ENCODE data around the gene KCNJ12. TPM values are rescaled to one million over a fixed set of nuclear protein-coding genes. Genes with fewer than 3 reads are reported as not detected.

KCNJ12 gene
- total RNA-seq, 1 experiment from 2014 or later: 5.8 TPM

- RAD21 ChIA-PET (ENCODE audit: low non-redundant PET in 1 of 2, low total read pairs in 2 of 2, uncharacterized antibody in 2 of 2, unreplicated experiment in 2 of 2): no interaction called here
- no peak overlapping the region for H2AFZ ChIP-seq (ENCODE audit: low read depth, low read length, poor library complexity, severe bottlenecking)
- POLR2A ChIA-PET: no interaction called here
- H3K4me2 ChIP-seq (ENCODE audit: low read length): no peak overlapping the region
- no peak for TF ChIP-seq REST (IDR thresholded peaks at IDR 0.05; ENCODE audit: low read depth)
- TF ChIP-seq ATF3 (IDR thresholded peaks at IDR 0.05): no peak
- TF ChIP-seq POLR2A (IDR thresholded peaks at IDR 0.05; ENCODE audit: borderline replicate concordance, extremely low read depth, insufficient read depth, insufficient read length): no peak
- no peak for TF ChIP-seq SP1 (IDR thresholded peaks at IDR 0.05; ENCODE audit: low read depth)
- no peak for TF ChIP-seq TCF7L2 (IDR thresholded peaks at IDR 0.05; ENCODE audit: borderline replicate concordance, extremely low read depth, insufficient read depth, insufficient read length)
- TF ChIP-seq, protein P1, sequence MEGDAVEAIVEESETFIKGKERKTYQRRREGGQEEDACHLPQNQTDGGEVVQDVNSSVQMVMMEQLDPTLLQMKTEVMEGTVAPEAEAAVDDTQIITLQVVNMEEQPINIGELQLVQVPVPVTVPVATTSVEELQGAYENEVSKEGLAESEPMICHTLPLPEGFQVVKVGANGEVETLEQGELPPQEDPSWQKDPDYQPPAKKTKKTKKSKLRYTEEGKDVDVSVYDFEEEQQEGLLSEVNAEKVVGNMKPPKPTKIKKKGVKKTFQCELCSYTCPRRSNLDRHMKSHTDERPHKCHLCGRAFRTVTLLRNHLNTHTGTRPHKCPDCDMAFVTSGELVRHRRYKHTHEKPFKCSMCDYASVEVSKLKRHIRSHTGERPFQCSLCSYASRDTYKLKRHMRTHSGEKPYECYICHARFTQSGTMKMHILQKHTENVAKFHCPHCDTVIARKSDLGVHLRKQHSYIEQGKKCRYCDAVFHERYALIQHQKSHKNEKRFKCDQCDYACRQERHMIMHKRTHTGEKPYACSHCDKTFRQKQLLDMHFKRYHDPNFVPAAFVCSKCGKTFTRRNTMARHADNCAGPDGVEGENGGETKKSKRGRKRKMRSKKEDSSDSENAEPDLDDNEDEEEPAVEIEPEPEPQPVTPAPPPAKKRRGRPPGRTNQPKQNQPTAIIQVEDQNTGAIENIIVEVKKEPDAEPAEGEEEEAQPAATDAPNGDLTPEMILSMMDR (IDR thresholded peaks at IDR 0.05 in 2 of 3, conservative IDR thresholded peaks at IDR 0.05 in 1 of 3; ENCODE audit: borderline replicate concordance in 1 of 3, insufficient read depth in 1 of 3, low read depth in 2 of 3, low read length in 2 of 3): no peak
- TF ChIP-seq SRF (IDR thresholded peaks at IDR 0.05; ENCODE audit: low read depth): no peak
- TF ChIP-seq CBX3 (IDR thresholded peaks at IDR 0.05; ENCODE audit: low read depth): no peak
- TF ChIP-seq ZFX (IDR thresholded peaks at IDR 0.05): no peak
- no peak for TF ChIP-seq FOSL1 (IDR thresholded peaks at IDR 0.05; ENCODE audit: low read depth)
- no peak for TF ChIP-seq YY1 (IDR thresholded peaks at IDR 0.05; ENCODE audit: extremely low read depth, insufficient replicate concordance, low read depth, low read length)
- no peak for TF ChIP-seq SIN3A (IDR thresholded peaks at IDR 0.05; ENCODE audit: low read depth)
- no peak for TF ChIP-seq RAD21 (IDR thresholded peaks at IDR 0.05; ENCODE audit: low read depth)
- TF ChIP-seq ZNF274 (IDR thresholded peaks at IDR 0.05; ENCODE audit: low read depth, low read length): no peak
- TF ChIP-seq EZH2 (IDR thresholded peaks at IDR 0.05): no peak
- TF ChIP-seq JUND (IDR thresholded peaks at IDR 0.05): no peak
- H3K27me3 ChIP-seq (ENCODE audit: insufficient read depth, low read length): no peaks in the 10 kb centered on the region
- no peaks in the 10 kb centered on the region for H4K20me1 ChIP-seq (ENCODE audit: insufficient read depth)
- H3K9me2 ChIP-seq (ENCODE audit: insufficient read depth): no peaks in the 10 kb centered on the region
- CTCF ChIA-PET: no interaction called here
- H3K4me1 ChIP-seq (ENCODE audit: control insufficient read depth in 1 of 2, insufficient read depth in 2 of 2, low read length in 2 of 2): no peaks in the 10 kb centered on the region
- BruUV-seq (replicated peaks): no TSS peak
- peaks cover 3% of the 10 kb centered on the region; the same call in 1 of the 2 replicates for H3K79me2 ChIP-seq (ENCODE audit: insufficient read depth, low read length)
- ATAC-seq: no peak
- H3K9ac ChIP-seq (ENCODE audit: low read length): no peak overlapping the region
- DNase-seq (ENCODE audit: low read depth, low spot score): no peak
- no peak overlapping the region for H3K27ac ChIP-seq (ENCODE audit: low read depth, low read length)
- no peaks in the 10 kb centered on the region for H3K9me3 ChIP-seq (ENCODE audit: control insufficient read depth in 1 of 2, insufficient read depth in 1 of 2, low read depth in 1 of 2, low read length in 2 of 2)
- intact Hi-C loops (cut with micrococcal nuclease): no loop called here
- no peaks in the 10 kb centered on the region for H3K36me3 ChIP-seq (ENCODE audit: control insufficient read depth in 1 of 2, insufficient read depth in 2 of 2, low read length in 2 of 2)
- H3K4me3 ChIP-seq (replicated peaks in 1 of 2; ENCODE audit: low read depth in 1 of 2, low read length in 2 of 2): no peak overlapping the region
Measured at GRCh38 chr17:21388066-21388465, 11.9 kb downstream of the KCNJ12 start.

Measured in HCT116 (cell line).